ENCODE data around the gene PTCH2.

Gene PTCH2

DNA sequence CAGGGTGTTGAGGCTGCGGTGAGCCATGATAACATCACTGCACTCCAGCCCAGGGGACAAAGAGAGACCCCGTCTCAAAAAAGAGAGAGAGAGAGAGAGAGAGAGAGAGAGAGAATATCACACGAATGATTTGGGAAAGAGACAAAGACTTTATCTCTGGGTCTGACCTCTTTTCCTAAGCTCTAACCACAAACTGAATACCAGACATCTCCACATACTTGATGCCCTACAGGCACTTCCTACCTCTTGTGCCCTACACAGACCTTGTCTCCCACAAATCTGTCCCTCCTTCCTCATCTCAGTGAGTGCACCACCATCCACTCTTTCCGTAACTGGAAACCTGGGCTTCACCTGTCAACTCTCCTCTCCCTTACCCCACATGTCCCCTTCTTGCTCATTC is 27.0 kb upstream of the PTCH2 start:
- no peak overlapping the region for H3K4me3 ChIP-seq (ENCODE audit: low read depth, low read length)
- in situ Hi-C loops (cut with HindIII; ENCODE audit: low sequenced_read_pairs), result no loop called here
- no peak for TF ChIP-seq CTCF (IDR thresholded peaks at IDR 0.05; ENCODE audit: low read depth, low read length, missing control alignments)

GRCh38 chr1:44867801-44868200 is 24.7 kb upstream of the PTCH2 start:
- in situ Hi-C loops (cut with HindIII; ENCODE audit: low sequenced_read_pairs), result no loop called here
- TF ChIP-seq CTCF (IDR thresholded peaks at IDR 0.05; ENCODE audit: low read depth, low read length, missing control alignments), result no peak
- DNase-seq (ENCODE audit: low read depth), result no peak

More for the DNA sequence above, 27.0 kb upstream of the PTCH2 start:
- no peak for DNase-seq (ENCODE audit: low read depth)

DNA sequence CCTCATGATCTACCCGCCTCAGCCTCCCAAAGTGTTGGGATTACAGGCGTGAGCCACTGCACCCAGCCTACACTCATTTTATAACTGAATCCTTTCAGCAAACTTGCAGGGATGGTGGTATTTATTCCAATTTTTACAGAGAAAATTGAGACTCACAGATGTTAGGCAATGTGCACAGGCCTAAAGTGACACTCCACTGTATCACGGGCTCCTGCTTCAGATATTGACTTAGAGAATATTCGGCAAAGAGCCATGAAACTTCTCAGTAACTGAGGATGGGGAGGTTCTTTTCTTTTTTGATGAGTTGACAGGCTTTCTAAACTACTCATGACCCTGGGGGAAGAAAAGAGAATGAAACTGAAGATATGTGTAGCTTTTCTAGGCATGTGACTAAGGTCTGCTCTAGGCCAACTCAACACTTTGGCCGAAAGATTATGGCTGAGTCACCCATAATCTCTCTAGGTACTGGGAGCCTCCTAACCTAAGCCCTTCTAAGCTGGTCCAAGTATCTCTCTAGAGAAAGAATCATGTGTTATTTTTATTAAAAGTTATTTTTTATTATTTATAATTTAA is 19.9 kb upstream of the PTCH2 start:
- DNase-seq (ENCODE audit: low read depth), result no peak
- no peak for TF ChIP-seq CTCF (IDR thresholded peaks at IDR 0.05; ENCODE audit: low read depth, low read length, missing control alignments)
- in situ Hi-C loops (cut with HindIII; ENCODE audit: low sequenced_read_pairs), result no loop called here
- no peak overlapping the region for H3K4me3 ChIP-seq (ENCODE audit: low read depth, low read length)

More at GRCh38 chr1:44867801-44868200, 24.7 kb upstream of the PTCH2 start:
- H3K4me3 ChIP-seq (ENCODE audit: low read depth, low read length), result no peak overlapping the region

- in situ Hi-C loops (cut with HindIII; ENCODE audit: low sequenced_read_pairs), result no loop called here
- no peak for TF ChIP-seq CTCF (IDR thresholded peaks at IDR 0.05; ENCODE audit: low read depth, low read length, missing control alignments)
- no peak overlapping the region for H3K4me3 ChIP-seq (ENCODE audit: low read depth, low read length)
- no peak for DNase-seq (ENCODE audit: low read depth)
These were observed 17.9 kb upstream of the PTCH2 start for GRCh38 chr1:44860891-44861425.

DNA sequence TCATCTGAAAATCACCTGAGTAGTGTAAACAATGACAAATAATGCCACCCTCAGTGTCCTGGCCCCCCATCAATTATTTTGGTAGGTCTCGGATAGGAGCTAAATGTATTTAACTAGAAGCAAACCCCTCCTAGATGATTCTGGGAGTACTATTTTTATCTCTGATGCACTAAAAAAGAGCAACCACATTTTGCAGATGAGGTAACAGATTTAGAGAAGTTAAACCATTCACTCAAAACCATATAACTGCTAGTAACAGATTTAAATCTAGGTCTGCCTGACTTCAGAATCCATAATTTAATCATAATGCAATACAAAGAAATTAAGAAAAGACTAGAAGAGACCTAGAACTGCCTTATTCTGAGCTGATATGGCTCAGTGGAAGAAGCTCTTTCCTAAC is 17.3 kb upstream of the PTCH2 start:
- in situ Hi-C loops (cut with HindIII; ENCODE audit: low sequenced_read_pairs), result no loop called here
- no peak for TF ChIP-seq CTCF (IDR thresholded peaks at IDR 0.05; ENCODE audit: low read depth, low read length, missing control alignments)
- no peak overlapping the region for H3K4me3 ChIP-seq (ENCODE audit: low read depth, low read length)
- DNase-seq (ENCODE audit: low read depth), result no peak

- DNase-seq (ENCODE audit: low read depth), result no peak
- H3K4me3 ChIP-seq (ENCODE audit: low read depth, low read length), result no peak overlapping the region
- no peak for TF ChIP-seq CTCF (IDR thresholded peaks at IDR 0.05; ENCODE audit: low read depth, low read length, missing control alignments)
- in situ Hi-C loops (cut with HindIII; ENCODE audit: low sequenced_read_pairs), result no loop called here
These were observed 14.4 kb upstream of the PTCH2 start for GRCh38 chr1:44857446-44857845.
